ENCODE results near the gene ARHGAP24. TPM values are rescaled to one million over a fixed set of nuclear protein-coding genes. Genes with fewer than 3 reads are reported as not detected.

ARHGAP24 gene
- total RNA-seq, 2 experiments from 2014 or later, result 0.30 to 0.53 TPM

- ATAC-seq (ENCODE audit: poor library complexity) (no peak), DNase-seq (no peak)
- TF ChIP-seq CTCF (IDR thresholded peaks at IDR 0.05), result no peak
- CTCF ChIA-PET, result no interaction called here
- POLR2A ChIA-PET, result no interaction called here
- Mint-ChIP-seq H3K4me1 (ENCODE audit: low read depth) (no peaks in the 10 kb centered on the region), H3K36me3 (ENCODE audit: low read depth) (no peaks in the 10 kb centered on the region), H3K4me3 (no peak overlapping the region), H3K9me3 (no peaks in the 10 kb centered on the region), H3K27me3 (no peaks in the 10 kb centered on the region), H3K27ac (no peak overlapping the region)
- intact Hi-C loops (cut with DNase I, micrococcal nuclease), result no loop called here
- Histone ChIP-seq H3K4me1 (ENCODE audit: insufficient read depth, low read length) (no peaks in the 10 kb centered on the region), H3K4me3 (ENCODE audit: low read length) (no peak overlapping the region), H3K36me3 (ENCODE audit: insufficient read depth, low read length) (no peaks in the 10 kb centered on the region), H3K27me3 (ENCODE audit: control insufficient read depth in 1 of 2, insufficient read depth in 2 of 2, low read length in 2 of 2) (no peaks in the 10 kb centered on the region), H3K27ac (ENCODE audit: low read depth in 1 of 2, low read length in 2 of 2) (no peak overlapping the region), H3K9me3 (ENCODE audit: control insufficient read depth in 1 of 2, insufficient read depth in 1 of 2, low read length in 2 of 2) (peaks cover 0 to 3% of the 10 kb centered on the region in 2 experiments)
These were observed 346.9 kb downstream of the ARHGAP24 start for GRCh38 chr4:85821688-85822455.

GRCh38 chr4:85823295-85823694 lies 348.3 kb downstream of the ARHGAP24 start:
- no peaks in the 10 kb centered on the region for H3K36me3 Mint-ChIP-seq (ENCODE audit: low read depth)
- Histone ChIP-seq H3K4me3 (ENCODE audit: low read length) (no peak overlapping the region), H3K27me3 (ENCODE audit: control insufficient read depth in 1 of 2, insufficient read depth in 2 of 2, low read length in 2 of 2) (no peaks in the 10 kb centered on the region), H3K9me3 (ENCODE audit: control insufficient read depth in 1 of 2, insufficient read depth in 1 of 2, low read length in 2 of 2) (peaks cover 0 to 3% of the 10 kb centered on the region in 2 experiments), H3K27ac (ENCODE audit: low read depth in 1 of 2, low read length in 2 of 2) (no peak overlapping the region), H3K36me3 (ENCODE audit: insufficient read depth, low read length) (no peaks in the 10 kb centered on the region), H3K4me1 (ENCODE audit: insufficient read depth, low read length) (no peaks in the 10 kb centered on the region)
- no peak overlapping the region for H3K4me3 Mint-ChIP-seq
- no peak for ATAC-seq (ENCODE audit: poor library complexity)
- ChIA-PET POLR2A (no interaction called here), CTCF (no interaction called here)
- H3K9me3 Mint-ChIP-seq, result no peaks in the 10 kb centered on the region
- no peaks in the 10 kb centered on the region for H3K27me3 Mint-ChIP-seq
- H3K4me1 Mint-ChIP-seq (ENCODE audit: low read depth), result no peaks in the 10 kb centered on the region
- H3K27ac Mint-ChIP-seq, result no peak overlapping the region
- DNase-seq, result no peak
- TF ChIP-seq CTCF (IDR thresholded peaks at IDR 0.05), result no peak
- intact Hi-C loops (cut with DNase I, micrococcal nuclease), result no loop called here

- DNase-seq, result no peak
These were observed 349.4 kb downstream of the ARHGAP24 start for GRCh38 chr4:85824166-85824945.

More at GRCh38 chr4:85824166-85824945, 349.4 kb downstream of the ARHGAP24 start:
- ATAC-seq (ENCODE audit: poor library complexity), result no peak
- Histone ChIP-seq H3K27me3 (ENCODE audit: control insufficient read depth in 1 of 2, insufficient read depth in 2 of 2, low read length in 2 of 2) (no peaks in the 10 kb centered on the region), H3K27ac (ENCODE audit: low read depth in 1 of 2, low read length in 2 of 2) (no peak overlapping the region), H3K36me3 (ENCODE audit: insufficient read depth, low read length) (no peaks in the 10 kb centered on the region), H3K9me3 (ENCODE audit: control insufficient read depth in 1 of 2, insufficient read depth in 1 of 2, low read length in 2 of 2) (peaks cover 0 to 3% of the 10 kb centered on the region in 2 experiments), H3K4me1 (ENCODE audit: insufficient read depth, low read length) (no peaks in the 10 kb centered on the region), H3K4me3 (ENCODE audit: low read length) (no peak overlapping the region)
- Mint-ChIP-seq H3K36me3 (ENCODE audit: low read depth) (no peaks in the 10 kb centered on the region), H3K4me1 (ENCODE audit: low read depth) (no peaks in the 10 kb centered on the region), H3K9me3 (no peaks in the 10 kb centered on the region), H3K27ac (no peak overlapping the region), H3K4me3 (no peak overlapping the region), H3K27me3 (no peaks in the 10 kb centered on the region)
- CTCF ChIA-PET, result no interaction called here
- intact Hi-C loops (cut with DNase I, micrococcal nuclease), result no loop called here
- POLR2A ChIA-PET, result no interaction called here
- TF ChIP-seq CTCF (IDR thresholded peaks at IDR 0.05), result no peak

Data from CD4-positive, alpha-beta T cell (primary cell).